MG63 (cell line): ENCODE results near the gene PPP6R1. TPM values are rescaled to one million over a fixed set of nuclear protein-coding genes. Genes with fewer than 3 reads are reported as not detected.
"Not testable (repeated sequence)": the region's sequence is repeated elsewhere in the genome, so short reads cannot be mapped to it uniquely, and the experiment has no call there.

Experiments
- DNase-seq: peaks from one replicate; pipeline ENCODE4 v3.0.0-alpha.2; 2020
- H3K27me3 ChIP-seq: fragments of 250-450 bp; sonication (Bioruptor Pico); 2 replicates; pipeline ENCODE4 v1.5.1; 2020; ENCODE audit warnings: mild to moderate bottlenecking, moderate library complexity
- H3K36me3 ChIP-seq: fragments of 250-450 bp; sonication (Bioruptor Pico); 2 replicates; pipeline ENCODE4 v1.5.1; 2020; ENCODE audit warnings: mild to moderate bottlenecking, moderate library complexity
- H3K4me3 ChIP-seq: fragments of 250-450 bp; sonication (Bioruptor Pico); 2 replicates; pipeline ENCODE4 v1.5.1; 2020; ENCODE audit warnings: mild to moderate bottlenecking, moderate library complexity
- H3K9me3 ChIP-seq: fragments of 250-450 bp; sonication (Bioruptor Pico); 2 replicates; pipeline ENCODE4 v1.5.1; 2020; ENCODE audit warnings: mild to moderate bottlenecking, moderate library complexity
- total RNA-seq: library from RNA; depleted of rRNA; stranded (reverse); fragments of >200 nt; shearing (Covaris generic); gene quantifications from 2 replicates; pipeline ENCODE4 v1.2.3, GENCODE V29; 2014; ENCODE audit warnings: low replicate concordance

Gene PPP6R1
- total RNA-seq, 1 experiment from 2014 or later = 102 TPM

DNA sequence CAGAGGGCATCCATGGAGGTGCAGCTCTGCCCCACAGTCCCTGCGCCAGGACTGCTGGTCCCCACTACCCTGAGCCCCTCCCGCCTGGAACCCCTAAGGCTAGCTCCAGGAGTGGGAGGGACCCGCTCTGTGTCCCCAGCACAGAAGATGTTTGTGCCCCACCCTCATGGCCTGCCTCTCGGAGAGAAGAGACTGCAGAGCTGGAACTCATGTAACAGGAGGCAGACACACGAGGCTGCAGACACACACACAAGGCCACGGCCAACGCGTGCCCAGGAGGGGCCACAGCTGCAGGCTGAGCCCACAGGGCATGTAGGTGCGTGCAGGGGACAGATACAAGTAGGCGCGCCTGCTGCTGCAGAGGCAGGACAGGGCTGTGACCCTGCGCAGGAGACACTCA lies 19.8 kb downstream of the PPP6R1 start:
- Histone ChIP-seq H3K36me3 (peaks cover 77% of the 10 kb centered on the region), H3K4me3 (no peak overlapping the region), H3K27me3 (no peaks in the 10 kb centered on the region), H3K9me3 (no peaks in the 10 kb centered on the region)
- no peak for DNase-seq

GRCh38 chr19:55238030-55238429 lies 20.8 kb downstream of the PPP6R1 start:
- Histone ChIP-seq H3K36me3 (peaks cover 82% of the 10 kb centered on the region), H3K9me3 (no peaks in the 10 kb centered on the region)

GRCh38 chr19:55232986-55233385 lies 25.8 kb downstream of the PPP6R1 start:
- H3K9me3 ChIP-seq = no peaks in the 10 kb centered on the region
- H3K27me3 ChIP-seq = no peaks in the 10 kb centered on the region
- no peak for DNase-seq
- H3K4me3 ChIP-seq = no peak overlapping the region
- peaks cover 74% of the 10 kb centered on the region for H3K36me3 ChIP-seq

More at GRCh38 chr19:55238030-55238429, 20.8 kb downstream of the PPP6R1 start:
- Histone ChIP-seq H3K4me3 (no peak overlapping the region), H3K27me3 (no peaks in the 10 kb centered on the region)
- DNase-seq = no peak

DNA sequence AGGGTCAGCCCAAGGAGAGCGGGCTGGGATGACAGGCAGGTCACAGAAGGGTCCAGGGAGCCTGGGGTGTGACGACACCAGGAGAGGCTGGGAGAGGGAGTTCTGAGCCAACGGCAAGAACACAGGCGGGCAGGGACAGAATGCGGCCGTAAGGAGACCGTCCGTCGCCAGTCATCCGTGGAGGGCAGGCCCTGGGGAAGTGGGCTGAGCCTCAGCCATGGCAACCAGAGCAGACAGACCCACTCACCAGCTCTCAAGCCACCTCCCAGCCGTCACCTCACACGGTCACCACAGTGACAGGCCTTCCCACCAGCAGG lies 26.6 kb downstream of the PPP6R1 start:
- Histone ChIP-seq H3K27me3 (no peaks in the 10 kb centered on the region), H3K9me3 (no peaks in the 10 kb centered on the region), H3K36me3 (peaks cover 70% of the 10 kb centered on the region), H3K4me3 (no peak overlapping the region)
- no peak for DNase-seq

GRCh38 chr19:55231391-55232285 lies 27.2 kb downstream of the PPP6R1 start:
- H3K36me3 ChIP-seq = peaks cover 64% of the 10 kb centered on the region

DNA sequence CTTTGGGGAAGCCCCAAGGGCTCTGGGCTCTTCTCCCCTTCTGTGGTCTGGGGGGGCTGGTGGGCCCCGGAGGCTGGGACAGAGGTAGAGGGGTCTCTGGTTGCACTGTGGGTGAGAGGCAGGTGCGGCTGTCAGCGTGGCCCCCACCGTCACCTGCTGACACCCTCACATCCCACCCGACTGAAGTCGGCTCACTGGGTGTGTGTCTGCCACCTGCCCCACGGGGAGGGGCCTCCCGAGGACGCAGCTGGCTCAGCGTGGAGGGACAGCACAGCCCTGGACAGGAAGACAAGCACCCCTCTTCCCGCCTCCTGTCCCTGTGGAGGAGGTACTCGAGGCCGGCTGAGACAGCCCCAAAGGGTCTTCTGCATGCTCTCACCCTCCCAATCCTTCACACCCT lies 28.0 kb downstream of the PPP6R1 start:
- H3K4me3 ChIP-seq = no peak overlapping the region
- no peaks in the 10 kb centered on the region for H3K9me3 ChIP-seq
- H3K27me3 ChIP-seq = no peaks in the 10 kb centered on the region
- peaks cover 56% of the 10 kb centered on the region for H3K36me3 ChIP-seq
- no peak for DNase-seq

More at GRCh38 chr19:55231391-55232285, 27.2 kb downstream of the PPP6R1 start:
- no peaks in the 10 kb centered on the region for H3K9me3 ChIP-seq
- DNase-seq = no peak
- no peaks in the 10 kb centered on the region for H3K27me3 ChIP-seq
- no peak overlapping the region for H3K4me3 ChIP-seq

DNA sequence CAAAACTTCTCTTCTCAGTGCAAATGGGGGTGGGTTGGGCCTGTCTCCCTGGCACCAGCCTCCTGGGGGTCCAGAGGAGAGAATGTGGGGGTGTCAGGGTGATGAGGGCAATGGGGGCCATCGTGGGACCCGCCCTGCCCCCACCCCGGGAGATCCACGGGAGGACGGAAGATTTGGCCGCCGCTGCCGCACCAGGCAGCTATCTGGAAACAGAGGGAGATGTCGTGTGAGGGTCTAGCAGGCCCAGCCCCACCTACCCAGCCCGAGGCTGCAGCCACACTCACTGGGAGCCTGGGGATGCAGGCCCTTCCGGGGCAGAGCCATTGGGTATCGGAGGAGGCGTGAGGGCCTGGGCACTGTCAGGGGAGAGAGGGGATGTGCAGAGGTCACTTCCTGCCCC lies 28.5 kb downstream of the PPP6R1 start:
- Histone ChIP-seq H3K9me3 (no peaks in the 10 kb centered on the region), H3K27me3 (no peaks in the 10 kb centered on the region), H3K36me3 (peaks cover 56% of the 10 kb centered on the region), H3K4me3 (no peak overlapping the region)
- DNase-seq = no peak

DNA sequence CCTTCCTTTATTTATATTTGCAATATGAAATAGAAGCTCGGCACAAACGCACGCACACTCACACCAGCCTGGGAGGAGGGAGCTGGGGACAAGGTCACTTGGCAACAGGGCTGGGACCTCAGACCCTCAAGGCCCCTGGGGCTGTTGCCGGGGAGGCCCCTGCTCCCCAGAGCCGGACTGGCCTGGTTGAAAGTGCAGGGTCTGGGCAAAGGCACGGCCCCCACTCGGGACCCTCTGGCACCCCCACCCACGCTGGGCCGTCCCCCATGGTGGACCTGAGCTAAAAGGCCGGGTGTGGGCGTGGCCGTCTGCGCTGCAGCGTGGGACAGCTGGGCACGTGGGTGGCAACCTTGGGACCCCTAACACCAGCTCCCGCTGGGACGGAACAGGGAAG lies 29.0 kb downstream of the PPP6R1 start:
- Histone ChIP-seq H3K36me3 (peaks cover 54% of the 10 kb centered on the region), H3K9me3 (no peaks in the 10 kb centered on the region)
- no peak for DNase-seq

DNA sequence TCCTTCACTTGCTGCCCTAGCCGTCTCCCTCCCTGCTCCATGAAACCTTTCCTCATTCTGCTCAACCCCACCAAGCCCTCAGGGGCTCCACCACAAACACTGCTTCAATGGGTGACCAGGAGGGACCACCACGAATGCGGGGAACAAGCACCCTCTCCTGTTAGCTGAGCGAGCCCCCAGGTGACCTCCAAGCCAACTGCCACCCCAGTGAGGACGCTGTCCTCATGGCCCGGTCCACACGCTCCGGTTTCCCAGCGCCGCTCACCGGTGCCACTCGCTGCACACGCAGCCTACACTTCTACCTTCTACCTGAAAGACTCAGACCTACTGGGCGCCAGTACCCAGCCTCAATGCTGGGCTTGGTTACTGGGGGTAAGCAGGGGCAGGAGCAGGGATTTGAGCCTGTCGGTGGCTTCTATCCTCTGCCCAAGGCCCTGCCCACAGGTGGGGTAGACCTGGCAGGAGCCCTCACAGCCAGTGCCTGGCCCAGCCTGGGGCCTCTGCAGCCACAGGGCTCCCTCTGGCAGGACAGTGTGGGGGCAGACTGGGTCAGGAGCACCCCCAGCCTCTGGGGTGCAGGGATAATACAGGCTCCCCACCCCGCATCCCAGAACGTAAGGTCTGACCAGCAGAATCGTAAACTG lies 29.6 kb downstream of the PPP6R1 start:
- DNase-seq = no peak
- H3K4me3 ChIP-seq = no peak overlapping the region
- no peaks in the 10 kb centered on the region for H3K9me3 ChIP-seq
- peaks cover 51% of the 10 kb centered on the region for H3K36me3 ChIP-seq
- H3K27me3 ChIP-seq = no peaks in the 10 kb centered on the region

More for the DNA sequence above, 29.0 kb downstream of the PPP6R1 start:
- Histone ChIP-seq H3K27me3 (no peaks in the 10 kb centered on the region), H3K4me3 (no peak overlapping the region)

GRCh38 chr19:55228403-55229031 lies 30.3 kb downstream of the PPP6R1 start, which contains the start of gene TMEM86B:
TMEM86B (minus strand) TSS chr19:55228763; CDS start chr19:55228741, 22 bp downstream.
- H3K9me3 ChIP-seq = no peaks in the 10 kb centered on the region
- H3K27me3 ChIP-seq = no peaks in the 10 kb centered on the region
- peaks cover 44% of the 10 kb centered on the region for H3K36me3 ChIP-seq
- no peak for DNase-seq
- H3K4me3 ChIP-seq = no peak within 1 kb of the TSS

DNA sequence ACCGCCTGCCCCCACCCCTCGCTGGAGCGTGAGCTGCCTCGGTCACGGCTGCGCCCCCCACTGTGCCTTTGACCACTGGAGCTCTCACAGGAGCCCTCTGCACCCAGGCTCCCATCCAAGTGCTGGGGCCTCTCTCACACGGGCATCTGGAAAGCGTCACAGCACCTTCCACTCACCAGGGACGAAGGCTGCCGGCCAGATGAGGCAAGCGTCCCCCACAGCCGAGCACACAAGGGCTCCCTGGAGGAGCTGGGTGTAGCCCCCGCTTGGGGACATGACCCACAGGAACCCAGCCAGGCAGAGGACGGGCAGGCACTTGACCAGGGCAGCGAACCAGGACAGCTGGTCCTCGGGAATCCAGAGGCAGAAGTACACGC lies 30.8 kb downstream of the PPP6R1 start:
- no peak overlapping the region for H3K4me3 ChIP-seq
- DNase-seq = no peak
- H3K36me3 ChIP-seq = peaks cover 39% of the 10 kb centered on the region
- no peaks in the 10 kb centered on the region for H3K9me3 ChIP-seq
- no peaks in the 10 kb centered on the region for H3K27me3 ChIP-seq

DNA sequence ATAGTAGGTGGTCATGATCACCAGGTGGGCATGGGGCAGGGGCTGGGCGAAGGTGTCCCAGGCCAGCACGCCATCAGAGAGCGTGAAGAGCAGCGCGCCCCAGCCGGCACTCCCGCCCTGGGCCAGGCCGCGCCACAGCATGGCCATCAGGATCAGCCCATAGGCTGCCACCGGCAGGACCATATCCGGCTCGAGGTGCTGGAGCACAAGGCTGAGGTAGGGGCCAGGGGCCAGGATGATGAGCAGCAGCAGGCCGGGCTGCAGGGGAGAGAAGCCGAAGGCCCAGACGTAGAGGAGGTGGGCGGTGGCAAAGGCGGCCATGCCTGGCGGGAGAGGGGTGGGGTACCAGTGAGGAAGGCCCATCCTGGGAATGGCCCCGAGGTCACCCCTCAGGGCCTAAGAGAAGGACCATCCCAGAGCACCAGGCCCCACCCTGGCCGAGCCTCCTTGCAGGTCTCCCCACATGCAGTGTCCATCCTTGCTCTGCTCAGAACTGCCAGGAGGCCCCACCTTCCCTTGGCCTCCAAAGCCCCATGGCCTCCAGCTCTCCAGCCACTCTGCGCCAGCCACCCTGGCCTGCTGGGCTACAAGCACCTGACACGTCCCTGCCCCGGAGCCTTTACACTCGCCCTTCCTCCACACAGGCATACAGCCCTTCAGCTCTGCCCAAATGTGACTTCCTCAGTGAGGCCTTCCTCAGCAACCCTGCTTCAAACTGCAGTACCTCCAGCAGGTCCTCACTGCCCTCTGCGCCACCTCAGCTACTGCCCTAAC lies 31.4 kb downstream of the PPP6R1 start:
- no peaks in the 10 kb centered on the region for H3K9me3 ChIP-seq
- H3K27me3 ChIP-seq = no peaks in the 10 kb centered on the region
- peaks cover 33% of the 10 kb centered on the region for H3K36me3 ChIP-seq
- no peak for DNase-seq
- no peak overlapping the region for H3K4me3 ChIP-seq

DNA sequence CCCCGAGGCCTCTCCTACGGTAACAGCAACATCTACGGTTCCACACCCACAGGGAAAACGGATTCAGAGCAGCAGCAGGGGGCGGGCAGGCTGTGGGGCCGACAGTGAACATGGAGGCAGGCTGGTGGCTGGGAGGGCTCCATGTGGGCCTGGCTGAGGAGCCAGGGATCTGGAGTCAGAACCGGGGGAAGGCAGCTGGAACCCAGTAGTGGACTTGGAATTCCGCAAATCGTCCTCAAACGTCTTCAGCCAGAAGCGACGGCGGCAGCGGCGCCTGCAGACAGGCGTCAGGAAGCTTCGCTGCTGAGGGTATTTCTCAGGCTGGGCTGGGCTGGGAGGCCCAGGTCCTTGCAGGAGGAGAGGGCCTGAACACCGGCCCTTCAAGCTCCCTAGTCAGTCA lies 32.0 kb downstream of the PPP6R1 start:
- no peaks in the 10 kb centered on the region for H3K27me3 ChIP-seq
- H3K36me3 ChIP-seq = peaks cover 28% of the 10 kb centered on the region
- no peaks in the 10 kb centered on the region for H3K9me3 ChIP-seq
- H3K4me3 ChIP-seq = no peak overlapping the region
- no peak for DNase-seq

GRCh38 chr19:55226273-55226672 lies 32.5 kb downstream of the PPP6R1 start:
- Histone ChIP-seq H3K27me3 (no peaks in the 10 kb centered on the region), H3K36me3 (peaks cover 23% of the 10 kb centered on the region), H3K9me3 (no peaks in the 10 kb centered on the region), H3K4me3 (no peak overlapping the region)
- no peak for DNase-seq

DNA sequence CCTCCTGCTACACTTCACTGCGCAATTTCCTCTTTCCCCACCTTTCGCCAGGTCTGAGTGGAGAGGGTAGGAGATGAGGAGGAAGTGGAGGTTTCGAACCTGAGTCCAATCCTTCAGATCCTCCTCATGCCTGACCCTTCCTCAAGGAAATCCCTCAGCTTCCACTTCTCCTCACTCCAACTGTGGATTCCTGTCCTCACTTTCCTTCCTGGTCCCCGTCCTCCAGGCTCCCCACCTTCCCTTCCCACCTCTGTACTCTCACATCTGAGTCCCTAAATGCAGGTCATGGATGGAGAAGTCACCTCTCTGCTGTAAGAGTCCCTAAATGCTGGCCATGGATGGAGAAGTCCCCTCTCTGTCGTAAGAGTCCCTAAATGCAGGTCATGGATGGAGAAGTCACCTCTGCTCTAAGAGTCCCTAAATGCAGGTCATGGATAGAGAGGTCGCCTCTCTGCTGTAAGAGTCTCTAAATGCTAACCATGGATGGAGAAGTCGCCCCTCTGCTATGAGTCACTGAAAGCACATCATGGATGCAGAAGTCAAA lies 33.3 kb downstream of the PPP6R1 start:
- Histone ChIP-seq H3K27me3 (no peaks in the 10 kb centered on the region), H3K36me3 (peaks cover 20% of the 10 kb centered on the region), H3K9me3 (peaks cover 4% of the 10 kb centered on the region; the same call in 1 of the 2 replicates), H3K4me3 (no peak overlapping the region)
- DNase-seq = no peak

DNA sequence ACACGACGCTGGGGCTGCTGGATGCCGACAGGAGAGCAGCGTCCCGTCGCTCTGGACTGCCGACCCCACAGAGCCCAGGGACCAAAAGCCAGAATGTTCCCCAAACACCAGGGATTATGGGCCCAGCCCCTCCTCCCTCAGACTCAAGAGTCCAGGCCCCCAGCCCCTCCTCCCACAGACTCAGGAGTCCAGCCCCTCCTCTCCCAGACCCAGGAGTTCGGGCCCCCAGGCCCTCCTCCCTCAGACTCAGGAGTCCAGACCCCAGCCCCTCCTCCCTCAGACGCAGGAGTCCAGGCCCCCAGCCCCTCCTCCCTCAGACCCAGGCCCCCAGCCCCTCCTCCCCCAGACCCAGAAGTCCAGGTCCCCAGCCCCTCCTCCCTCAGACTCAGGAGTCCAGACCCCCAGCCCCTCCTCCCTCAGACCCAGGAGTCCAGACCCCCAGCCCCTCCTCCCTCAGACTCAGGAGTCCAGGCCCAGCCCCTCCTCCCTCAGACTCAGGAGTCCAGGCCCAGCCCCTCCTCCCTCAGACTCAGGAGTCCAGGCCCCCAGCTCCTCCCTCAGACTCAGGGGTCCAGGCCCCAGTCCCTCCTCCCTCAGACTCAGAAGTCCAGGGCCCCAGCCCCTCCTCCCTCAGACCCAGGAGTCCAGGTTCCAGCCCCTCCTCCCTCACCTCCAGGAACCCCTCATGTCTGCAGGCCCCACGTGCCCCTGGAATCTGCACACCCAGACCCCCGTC lies 34.0 kb downstream of the PPP6R1 start:
- not testable (repeated sequence) for DNase-seq, H3K9me3 ChIP-seq, H3K27me3 ChIP-seq, H3K4me3 ChIP-seq
- H3K36me3 ChIP-seq = peaks cover 17% of the 10 kb centered on the region
